GM18520 (cell line): ENCODE data around the gene OSBPL10.

Source experiments
- ATAC-seq: cut with Tn5 transposase; IDR thresholded peaks from one replicate; pipeline ENCODE4 v1.9.1; 2021; ENCODE audit not compliant: unreplicated experiment

The OSBPL10 gene

GRCh38 chr3:31680072-31680870, 300.8 kb downstream of the OSBPL10 start:
- ATAC-seq = no peak

- no peak for ATAC-seq
These were observed 304.5 kb downstream of the OSBPL10 start for GRCh38 chr3:31676556-31676955.

GRCh38 chr3:31673950-31674349, 307.1 kb downstream of the OSBPL10 start:
- ATAC-seq = no peak

GRCh38 chr3:31671976-31672375, 309.1 kb downstream of the OSBPL10 start:
- ATAC-seq = no peak

GRCh38 chr3:31671451-31671850, 309.6 kb downstream of the OSBPL10 start:
- no peak for ATAC-seq

GRCh38 chr3:31670722-31671121, 310.3 kb downstream of the OSBPL10 start:
- no peak for ATAC-seq

- no peak for ATAC-seq
These were observed 310.9 kb downstream of the OSBPL10 start for GRCh38 chr3:31670136-31670535.

GRCh38 chr3:31668242-31668641, 312.8 kb downstream of the OSBPL10 start:
- ATAC-seq = no peak

GRCh38 chr3:31667582-31667981, 313.5 kb downstream of the OSBPL10 start:
- ATAC-seq = no peak

- no peak for ATAC-seq
These were observed 317.0 kb downstream of the OSBPL10 start for GRCh38 chr3:31664031-31664430.

- ATAC-seq = no peak
These were observed 318.9 kb downstream of the OSBPL10 start for GRCh38 chr3:31661993-31662670.

GRCh38 chr3:31661286-31661685, 319.8 kb downstream of the OSBPL10 start:
- ATAC-seq = no peak

GRCh38 chr3:31659246-31659645, 321.8 kb downstream of the OSBPL10 start:
- no peak for ATAC-seq

GRCh38 chr3:31654998-31655397, 326.1 kb downstream of the OSBPL10 start:
- no peak for ATAC-seq

- ATAC-seq = no peak
These were observed 327.6 kb downstream of the OSBPL10 start for GRCh38 chr3:31653464-31653863.

- no peak for ATAC-seq
These were observed 328.8 kb downstream of the OSBPL10 start for GRCh38 chr3:31652296-31652695.

- no peak for ATAC-seq
These were observed 332.6 kb downstream of the OSBPL10 start for GRCh38 chr3:31648286-31648968.

- ATAC-seq = no peak
These were observed 335.8 kb downstream of the OSBPL10 start for GRCh38 chr3:31645256-31645655.

- no peak for ATAC-seq
These were observed 341.2 kb downstream of the OSBPL10 start for GRCh38 chr3:31639828-31640227.

- ATAC-seq = no peak
These were observed 344.2 kb downstream of the OSBPL10 start for GRCh38 chr3:31636694-31637442.

GRCh38 chr3:31636049-31636448, 345.0 kb downstream of the OSBPL10 start:
- ATAC-seq = no peak
